AG10803 (cell line): ENCODE results near the gene TRAF5.

Source experiments
- DNase-seq: peaks from one replicate; pipeline ENCODE4 v3.0.0; 2010; ENCODE audit warnings: low read depth
- H3K4me3 ChIP-seq: 2 replicates; pipeline ENCODE4 v1.5.1; 2011; ENCODE audit warnings: mild to moderate bottlenecking, low read length, control low read depth
- CTCF ChIP-seq: conservative IDR thresholded peaks from 2 replicates; pipeline ENCODE4 v1.5.1; 2011; ENCODE audit warnings: mild to moderate bottlenecking, low read length, control low read depth, inconsistent platforms

The TRAF5 gene

GRCh38 chr1:211338224-211338620 is 11.6 kb downstream of the TRAF5 start:
- no peak overlapping the region for H3K4me3 ChIP-seq
- no peak for TF ChIP-seq CTCF
- DNase-seq: no peak

DNA sequence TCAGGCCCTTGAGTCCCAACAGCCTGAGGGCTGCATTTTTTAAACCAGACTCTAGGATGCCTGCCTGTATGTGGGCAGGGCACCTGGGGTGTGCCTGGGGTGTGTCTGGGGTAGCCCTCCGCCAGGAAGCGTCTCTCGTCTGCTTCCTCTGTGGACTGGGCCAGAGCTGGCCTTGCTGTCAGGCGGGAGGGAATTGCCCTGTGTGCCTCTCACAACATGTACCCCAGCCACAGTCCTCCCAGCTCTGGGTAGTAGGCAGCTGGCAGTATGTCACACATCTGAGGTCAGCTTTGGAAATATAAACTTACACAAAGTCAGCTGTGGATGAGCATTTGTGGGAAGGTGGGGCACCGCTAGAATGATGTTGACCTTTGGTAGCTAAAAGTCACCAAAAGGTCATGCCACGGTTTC is 13.0 kb downstream of the TRAF5 start:
- no peak for DNase-seq
- TF ChIP-seq CTCF: no peak
- H3K4me3 ChIP-seq: no peak overlapping the region

DNA sequence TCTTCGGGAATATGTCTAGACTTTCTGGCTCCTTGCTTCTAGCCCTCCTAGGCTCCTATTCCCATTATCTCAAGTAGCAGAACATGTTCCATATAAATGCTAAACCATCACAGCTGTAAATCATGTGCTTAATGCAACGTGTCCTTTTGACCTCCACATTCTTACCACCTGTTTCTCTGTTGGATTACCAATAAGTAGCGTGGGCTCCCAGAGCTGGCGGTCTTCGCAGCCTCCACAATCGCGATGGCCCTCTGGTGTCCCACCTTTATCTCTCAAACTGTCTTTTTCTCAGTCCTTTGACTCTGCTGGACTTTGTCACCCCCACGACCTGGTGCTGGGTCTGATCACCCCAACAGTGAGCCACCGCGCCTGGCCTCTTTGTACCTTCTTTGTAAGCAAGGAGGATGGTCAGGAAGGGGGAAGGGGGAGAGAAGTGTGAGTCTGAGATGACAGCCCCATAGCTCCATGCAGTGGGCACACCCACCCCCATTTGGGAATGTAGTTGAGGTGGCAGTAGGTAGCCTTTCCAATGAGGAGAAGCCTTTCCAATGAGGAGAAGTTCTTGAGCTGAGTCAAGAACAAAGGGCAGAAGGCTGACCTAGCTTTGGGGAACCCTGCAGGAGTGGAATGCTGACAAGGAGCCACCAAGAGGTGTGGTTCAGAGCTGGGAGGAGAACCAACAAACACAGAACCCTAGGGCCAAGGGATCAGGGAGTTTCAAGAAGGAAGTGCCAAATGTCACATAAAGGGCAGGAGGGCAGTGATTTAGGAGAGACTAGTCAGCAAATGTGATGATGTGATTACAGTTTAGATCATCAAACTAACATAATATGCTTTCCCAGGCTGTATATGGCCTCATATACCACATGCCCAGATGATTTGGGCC is 14.2 kb downstream of the TRAF5 start:
- DNase-seq: no peak
- no peak for TF ChIP-seq CTCF
- no peak overlapping the region for H3K4me3 ChIP-seq

- no peak overlapping the region for H3K4me3 ChIP-seq
- DNase-seq: no peak
- no peak for TF ChIP-seq CTCF
Measured at GRCh38 chr1:211341999-211342398, 15.4 kb downstream of the TRAF5 start.

DNA sequence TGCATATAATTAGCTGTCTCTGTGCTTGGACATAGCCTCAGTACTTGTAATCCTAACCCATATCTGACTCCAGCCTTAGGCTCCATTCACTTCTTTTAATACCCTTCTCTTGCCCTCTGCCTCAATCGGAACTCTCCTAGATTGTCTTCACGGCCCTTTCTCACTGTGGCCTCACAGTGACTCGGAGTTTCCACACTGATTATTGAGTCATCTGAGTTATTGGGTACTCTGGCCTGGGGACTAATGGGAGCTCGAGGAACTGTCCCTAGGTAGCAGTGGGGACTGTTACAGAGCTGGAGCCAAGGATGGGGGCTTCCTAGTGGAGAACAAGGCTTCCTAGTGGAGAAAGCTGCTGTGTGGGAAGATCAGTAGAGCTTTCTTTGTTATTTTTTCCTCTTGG is 17.0 kb downstream of the TRAF5 start:
- TF ChIP-seq CTCF: no peak
- no peak for DNase-seq
- H3K4me3 ChIP-seq: no peak overlapping the region

- H3K4me3 ChIP-seq: no peak overlapping the region
- no peak for TF ChIP-seq CTCF
- no peak for DNase-seq
Measured at GRCh38 chr1:211344152-211344618, 17.6 kb downstream of the TRAF5 start.

GRCh38 chr1:211345719-211346118 is 19.1 kb downstream of the TRAF5 start:
- DNase-seq: no peak
- no peak for TF ChIP-seq CTCF
- no peak overlapping the region for H3K4me3 ChIP-seq
